Measurements from ENCODE around the gene AKAP7.

The AKAP7 gene

DNA sequence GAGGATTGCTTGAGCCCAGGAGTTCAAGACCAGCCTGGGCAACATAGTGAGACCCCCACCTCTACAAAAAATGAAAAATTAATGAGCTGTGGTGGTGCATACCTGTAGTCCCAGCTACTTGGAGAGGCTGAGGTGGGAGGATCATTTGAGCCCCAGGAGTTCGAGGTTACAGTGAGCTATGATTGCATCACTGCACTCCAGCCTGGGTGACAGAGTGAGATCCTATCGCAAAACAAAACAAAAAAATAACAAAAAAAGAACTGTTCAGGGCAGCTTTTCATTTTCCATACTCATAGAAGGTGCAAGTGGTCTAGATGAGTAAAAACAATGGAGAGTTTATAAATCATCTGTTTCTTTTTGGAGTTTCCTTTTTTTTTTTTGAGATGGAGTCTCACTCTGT is 21.1 kb downstream of the AKAP7 start:
- Mint-ChIP-seq H3K36me3 (ENCODE audit: low read depth) (no peaks in the 10 kb centered on the region), H3K27me3 (no peaks in the 10 kb centered on the region), H3K27ac (no peak overlapping the region), H3K4me3 (no peak overlapping the region), H3K9me3 (no peaks in the 10 kb centered on the region), H3K4me1 (ENCODE audit: low read depth) (no peaks in the 10 kb centered on the region)
- intact Hi-C loops (cut with micrococcal nuclease), result no loop called here

DNA sequence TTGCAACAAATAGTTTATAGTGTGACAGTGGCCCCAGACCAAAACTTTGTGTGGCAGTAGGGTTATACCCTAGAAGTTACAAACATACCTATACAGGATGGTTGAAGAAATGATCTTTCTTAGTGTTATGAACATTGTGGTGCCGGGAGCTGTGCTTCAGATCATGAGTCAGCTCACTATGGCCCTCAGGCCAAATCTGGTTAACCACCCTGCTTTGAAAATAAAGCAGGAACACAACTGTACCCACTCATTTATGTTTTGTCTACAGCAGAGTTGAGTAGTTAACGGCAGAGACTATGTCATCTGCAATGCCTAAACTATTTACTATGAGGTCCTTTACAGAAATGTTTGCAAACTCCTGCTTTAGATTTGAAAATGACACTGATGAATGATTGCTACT is 24.3 kb downstream of the AKAP7 start:
- no peaks in the 10 kb centered on the region for H3K4me1 Mint-ChIP-seq (ENCODE audit: low read depth)
- no peak overlapping the region for H3K27ac Mint-ChIP-seq
- H3K9me3 Mint-ChIP-seq, result no peaks in the 10 kb centered on the region
- intact Hi-C loops (cut with micrococcal nuclease), result no loop called here
- H3K27me3 Mint-ChIP-seq, result no peaks in the 10 kb centered on the region
- no peaks in the 10 kb centered on the region for H3K36me3 Mint-ChIP-seq (ENCODE audit: low read depth)
- no peak overlapping the region for H3K4me3 Mint-ChIP-seq

DNA sequence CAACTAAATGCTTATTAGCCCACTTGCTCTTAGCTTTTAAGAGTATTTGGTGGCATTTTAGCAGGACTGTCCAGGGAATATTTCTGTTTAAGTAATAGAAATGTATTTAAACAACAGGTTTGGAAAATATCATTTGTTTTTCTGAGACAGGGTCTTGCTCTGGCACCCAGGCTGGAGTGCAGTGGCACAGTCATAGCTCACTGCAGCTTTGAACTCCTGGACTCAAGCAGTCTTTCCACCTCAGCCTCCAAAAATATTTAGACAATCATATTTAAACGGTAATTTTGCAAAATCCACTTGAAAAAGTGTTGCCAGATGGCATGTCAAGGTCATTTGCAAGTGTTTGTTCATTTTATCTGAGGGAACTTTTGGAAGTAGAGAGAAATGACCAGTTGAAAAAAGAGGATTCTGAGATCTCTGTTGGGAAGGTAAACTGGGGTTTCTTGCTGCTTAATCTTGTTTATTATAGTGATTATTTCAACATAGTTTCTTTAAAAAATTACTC is 25.0 kb downstream of the AKAP7 start:
- Mint-ChIP-seq H3K4me1 (ENCODE audit: low read depth) (no peaks in the 10 kb centered on the region), H3K4me3 (no peak overlapping the region), H3K36me3 (ENCODE audit: low read depth) (no peaks in the 10 kb centered on the region), H3K27me3 (no peaks in the 10 kb centered on the region), H3K9me3 (no peaks in the 10 kb centered on the region), H3K27ac (no peak overlapping the region)
- intact Hi-C loops (cut with micrococcal nuclease), result no loop called here

DNA sequence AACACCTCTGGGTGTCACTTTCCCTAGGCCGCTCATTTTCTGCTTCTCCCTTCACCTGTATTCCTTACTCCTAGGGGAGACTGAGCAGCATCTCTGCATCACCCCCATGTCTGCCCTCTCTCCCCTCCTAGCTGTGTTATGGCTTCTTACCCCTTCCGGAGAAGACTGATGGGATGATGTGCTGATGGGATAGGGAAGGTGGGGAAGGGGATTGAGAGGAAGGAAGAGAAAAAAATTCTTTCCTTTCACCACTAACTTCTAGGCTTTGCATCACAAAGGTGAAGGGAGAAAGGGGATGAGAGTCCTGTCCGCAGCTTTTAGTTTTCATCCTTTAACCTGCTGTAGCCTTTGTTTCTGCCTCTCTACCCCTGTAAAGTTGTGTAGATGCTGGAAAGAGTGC is 26.7 kb downstream of the AKAP7 start:
- Mint-ChIP-seq H3K27ac (no peak overlapping the region), H3K4me3 (no peak overlapping the region)

DNA sequence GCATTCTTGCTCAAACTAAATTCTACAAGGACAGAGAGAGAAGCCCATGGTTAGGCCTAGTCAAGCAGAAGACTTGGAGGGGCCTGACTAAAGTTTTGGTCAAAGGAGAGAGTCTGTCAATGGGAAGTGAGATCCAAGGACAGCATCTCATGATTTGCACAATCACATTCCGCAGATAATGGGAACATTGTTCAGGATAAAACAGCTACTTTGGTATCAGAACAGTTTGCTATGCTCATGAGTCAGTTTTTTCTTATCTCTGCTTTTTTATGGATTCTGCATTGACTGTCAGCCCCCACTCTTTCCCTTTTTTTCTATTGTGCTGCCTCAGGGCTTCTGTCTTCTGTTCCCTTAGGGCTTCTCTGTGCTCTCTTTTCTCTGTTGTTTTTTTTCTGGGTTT is 28.6 kb downstream of the AKAP7 start:
- H3K27me3 Mint-ChIP-seq, result no peaks in the 10 kb centered on the region
- H3K27ac Mint-ChIP-seq, result no peak overlapping the region
- no peaks in the 10 kb centered on the region for H3K36me3 Mint-ChIP-seq (ENCODE audit: low read depth)
- H3K4me3 Mint-ChIP-seq, result no peak overlapping the region
- no peaks in the 10 kb centered on the region for H3K9me3 Mint-ChIP-seq
- intact Hi-C loops (cut with micrococcal nuclease), result no loop called here
- no peaks in the 10 kb centered on the region for H3K4me1 Mint-ChIP-seq (ENCODE audit: low read depth)

More for the DNA sequence above, 26.7 kb downstream of the AKAP7 start:
- Mint-ChIP-seq H3K4me1 (ENCODE audit: low read depth) (no peaks in the 10 kb centered on the region), H3K36me3 (ENCODE audit: low read depth) (no peaks in the 10 kb centered on the region), H3K27me3 (no peaks in the 10 kb centered on the region), H3K9me3 (no peaks in the 10 kb centered on the region)
- intact Hi-C loops (cut with micrococcal nuclease), result no loop called here

DNA sequence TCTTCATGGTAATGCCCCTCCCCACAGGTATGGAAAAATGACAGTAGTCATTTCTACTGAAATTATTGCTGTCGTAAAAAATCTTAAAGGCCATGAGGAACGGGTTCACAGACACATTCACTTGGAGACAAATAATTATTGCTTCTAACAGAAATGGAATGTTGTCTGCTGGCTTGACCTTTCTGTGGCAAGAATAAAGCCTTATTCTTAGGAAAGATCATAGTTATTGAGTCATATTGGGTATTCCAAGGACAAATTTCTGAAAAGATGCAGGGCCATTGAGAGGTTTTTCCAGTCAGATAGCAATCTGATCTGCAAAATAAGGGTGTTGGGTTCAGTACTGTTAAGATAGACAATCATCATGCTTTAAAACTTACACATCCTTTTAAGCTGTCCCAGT is 29.2 kb downstream of the AKAP7 start:
- Mint-ChIP-seq H3K4me1 (ENCODE audit: low read depth) (no peaks in the 10 kb centered on the region), H3K27ac (no peak overlapping the region), H3K4me3 (no peak overlapping the region), H3K9me3 (no peaks in the 10 kb centered on the region), H3K27me3 (no peaks in the 10 kb centered on the region), H3K36me3 (ENCODE audit: low read depth) (peaks cover 3% of the 10 kb centered on the region)
- intact Hi-C loops (cut with micrococcal nuclease), result no loop called here

DNA sequence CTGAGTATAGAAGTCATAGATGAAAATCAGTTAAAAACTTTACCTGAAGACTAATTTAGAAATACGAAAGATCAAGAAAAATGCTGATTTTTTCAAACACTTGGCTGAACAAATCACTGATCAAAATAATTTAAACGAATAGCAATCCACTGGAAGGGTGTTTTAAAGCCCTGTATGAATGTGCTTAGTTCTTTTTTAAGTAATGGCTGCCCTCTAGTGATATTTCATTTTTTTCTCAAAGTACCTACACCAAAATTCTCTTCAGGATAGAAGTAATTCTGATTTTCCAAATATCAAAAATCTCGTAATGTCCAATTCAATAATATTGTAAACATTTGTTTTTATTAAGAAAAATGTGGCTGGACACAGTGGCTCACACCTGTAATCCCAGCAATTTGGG is 32.5 kb downstream of the AKAP7 start:
- H3K4me3 Mint-ChIP-seq, result no peak overlapping the region
- H3K27ac Mint-ChIP-seq, result no peak overlapping the region
- no peaks in the 10 kb centered on the region for H3K4me1 Mint-ChIP-seq (ENCODE audit: low read depth)
- no peaks in the 10 kb centered on the region for H3K27me3 Mint-ChIP-seq
- H3K36me3 Mint-ChIP-seq (ENCODE audit: low read depth), result peaks cover 6% of the 10 kb centered on the region
- no peaks in the 10 kb centered on the region for H3K9me3 Mint-ChIP-seq
- intact Hi-C loops (cut with micrococcal nuclease), result no loop called here

DNA sequence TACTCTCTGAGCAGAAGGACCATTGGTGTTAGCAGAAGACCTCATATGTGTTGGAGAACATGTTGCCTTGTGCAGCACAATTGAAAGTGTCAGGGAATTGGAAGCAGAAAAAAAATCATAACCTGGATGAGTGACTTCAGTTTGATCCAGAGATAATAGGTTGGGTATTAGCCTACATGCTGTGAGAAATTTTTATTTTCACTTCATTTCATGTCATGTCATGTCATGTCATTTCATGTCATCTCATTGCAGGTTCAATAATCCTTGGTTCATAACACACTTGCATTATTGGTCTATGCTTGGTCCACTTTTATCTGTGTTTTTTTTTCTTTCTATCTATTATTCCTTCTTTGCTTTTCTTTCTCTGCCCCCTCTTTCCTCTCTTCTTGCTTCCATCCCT is 34.3 kb downstream of the AKAP7 start:
- Mint-ChIP-seq H3K4me3 (no peak overlapping the region), H3K9me3 (no peaks in the 10 kb centered on the region), H3K4me1 (ENCODE audit: low read depth) (no peaks in the 10 kb centered on the region), H3K27ac (no peak overlapping the region), H3K27me3 (no peaks in the 10 kb centered on the region), H3K36me3 (ENCODE audit: low read depth) (peaks cover 6% of the 10 kb centered on the region)
- intact Hi-C loops (cut with micrococcal nuclease), result no loop called here

DNA sequence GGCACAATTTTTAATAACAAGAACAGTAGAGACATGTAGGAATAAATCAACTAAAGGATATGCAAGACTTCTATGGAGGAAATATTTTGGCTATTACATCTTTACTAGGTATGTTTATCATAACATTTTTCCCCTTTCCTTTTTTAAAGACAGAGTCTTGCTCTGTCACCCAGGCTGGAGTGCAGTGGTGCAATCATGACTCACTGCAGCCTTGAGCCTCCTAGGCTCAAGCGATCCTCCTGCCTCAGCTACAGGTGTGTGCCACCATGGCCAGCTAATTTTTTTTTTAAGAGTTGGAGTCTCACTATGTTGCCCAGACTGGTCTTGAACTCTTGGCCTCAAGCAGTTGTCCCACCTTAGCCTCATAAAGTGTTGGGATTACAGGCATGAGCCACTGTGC is 37.0 kb downstream of the AKAP7 start:
- Mint-ChIP-seq H3K9me3 (no peaks in the 10 kb centered on the region), H3K4me3 (no peak overlapping the region), H3K36me3 (ENCODE audit: low read depth) (peaks cover 6% of the 10 kb centered on the region), H3K4me1 (ENCODE audit: low read depth) (no peaks in the 10 kb centered on the region), H3K27me3 (no peaks in the 10 kb centered on the region), H3K27ac (no peak overlapping the region)
- intact Hi-C loops (cut with micrococcal nuclease), result no loop called here

DNA sequence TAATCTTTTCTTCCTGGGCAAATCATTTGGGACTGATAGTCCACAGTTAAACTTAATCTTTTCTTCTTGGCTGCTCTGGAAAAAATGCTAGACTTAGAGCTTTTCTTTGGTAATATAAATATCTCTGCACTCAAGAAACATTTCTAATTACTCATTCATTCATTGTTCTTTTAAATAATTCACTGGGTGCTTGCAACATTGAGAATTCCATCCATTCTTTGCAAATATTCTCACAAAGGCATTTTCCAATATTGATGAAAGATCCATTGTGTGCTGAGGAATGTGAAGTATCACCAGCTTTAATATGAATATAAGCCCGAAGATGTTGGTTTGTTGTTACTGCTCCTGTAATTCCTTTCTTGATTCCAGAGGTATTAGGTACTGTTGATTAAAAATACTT is 38.4 kb downstream of the AKAP7 start:
- H3K9me3 Mint-ChIP-seq, result no peaks in the 10 kb centered on the region
- no peak overlapping the region for H3K4me3 Mint-ChIP-seq
- no peaks in the 10 kb centered on the region for H3K4me1 Mint-ChIP-seq (ENCODE audit: low read depth)
- H3K27ac Mint-ChIP-seq, result no peak overlapping the region
- intact Hi-C loops (cut with micrococcal nuclease), result no loop called here
- no peaks in the 10 kb centered on the region for H3K27me3 Mint-ChIP-seq
- peaks cover 6% of the 10 kb centered on the region for H3K36me3 Mint-ChIP-seq (ENCODE audit: low read depth)

DNA sequence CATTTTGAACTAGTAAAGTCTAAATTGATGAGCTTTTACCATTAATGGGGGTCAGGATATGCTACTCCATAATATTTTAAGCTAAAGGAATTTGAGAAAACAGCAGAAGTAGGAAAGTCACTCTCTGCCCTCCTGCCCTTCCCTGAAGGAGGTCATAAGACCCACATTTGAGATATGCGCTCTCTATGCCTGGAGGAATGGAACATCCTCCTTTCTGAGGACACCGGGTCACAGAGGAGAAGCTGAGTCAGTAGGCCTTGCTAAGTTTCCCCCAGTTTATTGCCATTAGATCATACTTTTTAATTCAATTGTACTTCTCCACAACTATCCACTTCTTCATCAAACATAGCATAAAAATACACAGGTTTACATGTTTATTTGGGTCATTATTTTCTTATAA is 40.3 kb downstream of the AKAP7 start:
- no peaks in the 10 kb centered on the region for H3K4me1 Mint-ChIP-seq (ENCODE audit: low read depth)
- H3K36me3 Mint-ChIP-seq (ENCODE audit: low read depth), result no peaks in the 10 kb centered on the region
- H3K27ac Mint-ChIP-seq, result no peak overlapping the region
- no peak overlapping the region for H3K4me3 Mint-ChIP-seq
- no peaks in the 10 kb centered on the region for H3K27me3 Mint-ChIP-seq
- intact Hi-C loops (cut with micrococcal nuclease), result no loop called here
- no peaks in the 10 kb centered on the region for H3K9me3 Mint-ChIP-seq

DNA sequence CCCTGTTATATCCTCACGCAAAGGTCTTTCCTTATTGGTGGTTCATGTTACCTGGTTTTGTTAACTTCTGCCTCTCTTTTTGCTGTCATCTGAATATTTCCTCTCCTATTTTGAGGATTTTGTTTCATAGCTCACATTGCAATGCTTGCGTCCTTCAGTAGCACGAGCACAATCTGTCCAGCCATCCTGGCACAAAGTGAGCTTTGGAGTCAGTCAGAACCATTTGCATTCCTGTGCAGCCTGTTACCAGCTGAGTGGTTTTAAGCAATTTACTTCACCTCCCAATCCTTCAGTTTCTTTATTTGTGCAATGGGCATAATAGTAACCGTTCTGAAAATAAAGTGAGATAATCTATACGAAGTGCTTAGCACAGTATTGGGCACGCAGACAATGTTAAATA is 42.7 kb downstream of the AKAP7 start:
- intact Hi-C loops (cut with micrococcal nuclease), result no loop called here

DNA sequence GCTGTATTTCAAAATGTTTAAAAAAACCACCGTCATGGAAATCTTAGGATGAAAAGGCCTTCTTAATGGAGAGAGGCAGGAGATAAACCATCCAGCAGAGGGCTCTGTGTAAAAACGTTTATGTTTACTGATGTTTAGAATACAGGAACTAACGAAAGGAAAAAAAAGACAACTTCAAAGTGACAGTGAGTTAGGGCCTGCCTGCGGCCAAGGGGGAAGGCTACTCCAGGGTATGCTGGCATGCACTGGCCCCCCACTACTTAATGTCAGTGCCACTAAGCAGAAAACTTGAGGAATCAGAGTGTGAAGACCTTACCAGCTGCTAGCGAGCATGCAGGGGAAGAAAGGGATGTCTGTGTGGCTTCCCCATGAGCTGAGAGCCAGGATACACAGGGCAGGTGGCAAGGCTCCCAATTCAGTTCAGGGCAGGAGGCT is 47.7 kb downstream of the AKAP7 start:
- H3K36me3 Mint-ChIP-seq (ENCODE audit: low read depth), result peaks cover 9% of the 10 kb centered on the region
- H3K4me3 Mint-ChIP-seq, result no peak overlapping the region
- intact Hi-C loops (cut with micrococcal nuclease), result loop anchor here (1.0 kb wide), 1 partner anchor 351 kb away; no protein-coding TSS in a partner anchor
- peak overlapping the region; percentile 59 for H3K27ac Mint-ChIP-seq
- H3K27me3 Mint-ChIP-seq, result no peaks in the 10 kb centered on the region
- peaks cover 5% of the 10 kb centered on the region for H3K4me1 Mint-ChIP-seq (ENCODE audit: low read depth)
- H3K9me3 Mint-ChIP-seq, result no peaks in the 10 kb centered on the region

More for the DNA sequence above, 42.7 kb downstream of the AKAP7 start:
- Mint-ChIP-seq H3K27me3 (no peaks in the 10 kb centered on the region), H3K4me1 (ENCODE audit: low read depth) (peaks cover 2% of the 10 kb centered on the region), H3K36me3 (ENCODE audit: low read depth) (no peaks in the 10 kb centered on the region), H3K4me3 (no peak overlapping the region), H3K9me3 (no peaks in the 10 kb centered on the region), H3K27ac (no peak overlapping the region)

DNA sequence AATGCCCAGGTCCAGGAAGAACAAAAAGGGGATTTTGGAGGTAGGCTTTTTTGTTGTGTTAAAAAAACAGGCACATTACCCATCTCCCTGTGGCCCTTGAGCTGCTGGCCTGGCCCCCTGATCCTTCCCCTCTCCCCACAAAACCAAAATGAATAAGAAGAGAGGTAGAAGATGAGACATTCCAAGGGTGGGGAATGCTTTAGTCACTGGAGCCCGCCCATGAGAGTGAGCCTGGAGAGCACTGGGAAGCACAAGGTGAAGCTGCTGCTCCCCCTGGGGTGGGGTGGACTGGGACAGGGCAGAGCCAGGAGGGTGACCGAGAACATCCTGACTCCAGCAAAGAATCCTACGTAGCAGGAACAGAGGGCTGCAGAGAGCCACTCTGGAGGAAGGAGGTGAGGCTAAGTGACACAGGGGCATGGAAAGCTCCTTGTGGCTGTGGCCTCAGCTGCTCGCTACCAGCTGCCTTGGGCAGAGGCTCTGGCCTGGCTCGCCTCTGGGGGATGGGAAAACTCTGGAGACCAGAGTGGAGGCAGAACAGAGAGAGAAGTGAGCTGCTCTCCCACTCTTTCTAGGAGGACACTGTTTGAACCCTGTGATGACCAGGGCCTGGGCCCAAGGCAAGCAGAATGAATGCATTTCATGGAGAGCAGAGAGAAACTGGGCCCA is 48.3 kb downstream of the AKAP7 start:
- H3K27ac Mint-ChIP-seq, result peak overlapping the region; percentile 59
- intact Hi-C loops (cut with micrococcal nuclease), result loop anchor here (1.0 kb wide), 1 partner anchor 351 kb away; no protein-coding TSS in a partner anchor
- H3K4me3 Mint-ChIP-seq, result no peak overlapping the region
- H3K27me3 Mint-ChIP-seq, result no peaks in the 10 kb centered on the region
- H3K36me3 Mint-ChIP-seq (ENCODE audit: low read depth), result peaks cover 9% of the 10 kb centered on the region
- no peaks in the 10 kb centered on the region for H3K9me3 Mint-ChIP-seq
- H3K4me1 Mint-ChIP-seq (ENCODE audit: low read depth), result peaks cover 5% of the 10 kb centered on the region

DNA sequence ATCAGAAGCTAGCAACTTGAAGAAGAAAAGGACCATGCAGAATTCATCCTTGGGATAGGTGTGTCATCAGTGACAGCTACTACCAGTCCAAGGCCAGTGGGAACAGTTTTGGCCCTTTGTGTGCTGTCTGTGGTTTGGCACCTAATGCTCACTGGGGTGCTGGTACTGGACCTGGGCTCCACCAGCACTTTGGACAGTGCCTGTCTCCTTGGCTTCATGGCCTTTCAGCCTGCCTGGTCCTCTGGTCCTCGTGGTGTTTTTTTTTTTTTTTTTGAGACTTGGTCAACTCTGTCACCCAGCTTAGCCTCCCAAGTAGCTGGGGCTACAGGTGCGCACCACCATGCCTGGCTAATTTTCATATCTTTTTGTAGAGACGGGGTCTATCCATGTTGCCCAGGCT is 56.3 kb downstream of the AKAP7 start:
- Mint-ChIP-seq H3K36me3 (ENCODE audit: low read depth) (peaks cover 7% of the 10 kb centered on the region), H3K27me3 (no peaks in the 10 kb centered on the region), H3K4me1 (ENCODE audit: low read depth) (no peaks in the 10 kb centered on the region), H3K9me3 (peaks cover 22% of the 10 kb centered on the region), H3K4me3 (no peak overlapping the region), H3K27ac (no peak overlapping the region)
- intact Hi-C loops (cut with micrococcal nuclease), result no loop called here

Data from dendritic cell treated with granulocyte-macrophage colony-stimulating factor and Interleukin-4, amounts not matched to agents 40 ng/mL and 50 ng/mL, for 4 days (primary cell).